Colonic mucosa (tissue), 4 donors: ENCODE results near the gene DLL1. TPM values are rescaled to one million over a fixed set of nuclear protein-coding genes. Genes with fewer than 3 reads are reported as not detected.
A peak's percentile ranks its signal among the peaks of the same experiment; 100 is the strongest.

ENCODE experiments used
- DNase-seq: peaks from one replicate; pipeline ENCODE4 v3.0.0-alpha.2; 2020
- H3K27ac ChIP-seq: fragments of 200-600 bp; one replicate; pipeline ENCODE4 v1.8.0; 2021
- H3K27me3 ChIP-seq: fragments of 200-600 bp; one replicate; pipeline ENCODE4 v1.8.0; 2021
- H3K36me3 ChIP-seq: fragments of 200-600 bp; one replicate; pipeline ENCODE4 v1.8.0; 2021
- H3K4me1 ChIP-seq: fragments of 200-600 bp; one replicate; pipeline ENCODE4 v1.8.0; 2021; ENCODE audit warnings: mild to moderate bottlenecking
- H3K4me3 ChIP-seq: fragments of 200-600 bp; one replicate; pipeline ENCODE4 v1.8.0; 2021
- H3K9ac ChIP-seq, 2 donors: one replicate each; pipeline ENCODE4 v1.7.0; 2013; ENCODE audit warnings: control low read depth in 2 of 2, low read depth in 2 of 2, low read length in 2 of 2
- H3K9me3 ChIP-seq: fragments of 200-600 bp; one replicate; pipeline ENCODE4 v1.8.0; 2021
- CTCF ChIP-seq: fragments of 200-600 bp; IDR thresholded peaks from one replicate; pipeline ENCODE4 v1.8.0; 2022; ENCODE audit warnings: antibody characterized with exemption, mild to moderate bottlenecking
- intact Hi-C: fragments of 100-400 bp; cut with DNase I; formaldehyde crosslinking; loops from one replicate; pipeline ENCODE4 v1.14.1; 2022
- total RNA-seq, 2 donors: library from RNA; stranded (reverse); fragmentation: NEBNext Ultra II Directional in 1 of 2; extraction: Animal tissue kit (Norgen Biotek cat#: 25700) in 1 of 2; gene quantifications; one replicate each; pipeline ENCODE4 v1.2.1, GENCODE V29; 2021
- donor health status: healthy.
- donor health status: DM: no; HTN: no; CAD: no.
- donor health status: DM: no; HTN: no; CAD: no.

DLL1 gene
- total RNA-seq, 2 donors from 2014 or later: 16.1 to 26.8 TPM

GRCh38 chr6:170307080-170307545 lies 16.2 kb upstream of the DLL1 start:
- Histone ChIP-seq H3K27me3 (no peaks in the 10 kb centered on the region), H3K36me3 (no peaks in the 10 kb centered on the region), H3K4me1 (no peaks in the 10 kb centered on the region), H3K9ac (peak overlapping the region; percentile 73 to 99), H3K4me3 (peak overlapping the region; percentile 82), H3K9me3 (no peaks in the 10 kb centered on the region), H3K27ac (peak overlapping the region; percentile 70)
- DNase-seq: no peak
- TF ChIP-seq CTCF: no peak
- intact Hi-C loops: no loop called here

GRCh38 chr6:170306324-170307079 lies 15.6 kb upstream of the DLL1 start, which contains the start of gene FAM120B:
Gene FAM120B (plus strand): TSS chr6:170306758. CDS start chr6:170317391, 10,633 bp downstream.
- no peaks in the 10 kb centered on the region for H3K27me3 ChIP-seq
- no peaks in the 10 kb centered on the region for H3K9me3 ChIP-seq
- no peaks in the 10 kb centered on the region for H3K36me3 ChIP-seq
- H3K9ac ChIP-seq: peak within 1 kb of the TSS; percentile 73 to 99
- H3K4me1 ChIP-seq: no peaks in the 10 kb centered on the region
- TF ChIP-seq CTCF: no peak
- H3K4me3 ChIP-seq: peak within 1 kb of the TSS; percentile 82
- H3K27ac ChIP-seq: peak within 1 kb of the TSS; percentile 70
- peak; percentile 98 for DNase-seq
- intact Hi-C loops: no loop called here

GRCh38 chr6:170305805-170306323 lies 15.0 kb upstream of the DLL1 start:
- Histone ChIP-seq H3K9ac (peak overlapping the region; percentile 64 to 73), H3K9me3 (no peaks in the 10 kb centered on the region), H3K27me3 (no peaks in the 10 kb centered on the region), H3K4me3 (peak overlapping the region; percentile 82), H3K36me3 (no peaks in the 10 kb centered on the region), H3K4me1 (no peaks in the 10 kb centered on the region), H3K27ac (peak overlapping the region; percentile 32)
- intact Hi-C loops: no loop called here
- TF ChIP-seq CTCF: no peak
- DNase-seq: no peak

- no peak for TF ChIP-seq CTCF
- no peak overlapping the region for H3K27ac ChIP-seq
- intact Hi-C loops: no loop called here
Observed at GRCh38 chr6:170301184-170301583, 10.3 kb upstream of the DLL1 start.

GRCh38 chr6:170298688-170299087 lies 7.8 kb upstream of the DLL1 start:
- H3K9me3 ChIP-seq: no peaks in the 10 kb centered on the region
- no peak for DNase-seq
- H3K4me1 ChIP-seq: peaks cover 4% of the 10 kb centered on the region
- H3K36me3 ChIP-seq: no peaks in the 10 kb centered on the region
- H3K4me3 ChIP-seq: no peak overlapping the region
- peaks cover 40% of the 10 kb centered on the region for H3K27me3 ChIP-seq
- intact Hi-C loops: no loop called here
- no peak overlapping the region for H3K27ac ChIP-seq
- no peak overlapping the region for H3K9ac ChIP-seq
- TF ChIP-seq CTCF: no peak

More at GRCh38 chr6:170301184-170301583, 10.3 kb upstream of the DLL1 start:
- H3K9me3 ChIP-seq: no peaks in the 10 kb centered on the region
- H3K9ac ChIP-seq: no peak overlapping the region
- H3K4me1 ChIP-seq: peaks cover under 1% of the 10 kb centered on the region
- peaks cover 17% of the 10 kb centered on the region for H3K27me3 ChIP-seq
- no peaks in the 10 kb centered on the region for H3K36me3 ChIP-seq
- DNase-seq: no peak
- H3K4me3 ChIP-seq: no peak overlapping the region
